Fibroblast of peridontal ligament (primary cell): ENCODE results near the gene SATB1.
"Not testable (repeated sequence)": the region's sequence is repeated elsewhere in the genome, so short reads cannot be mapped to it uniquely, and the experiment has no call there.

Experiments used
- DNase-seq: peaks from one replicate; pipeline ENCODE4 v3.0.0-alpha.2; 2010; ENCODE audit errors: extremely low read depth

The SATB1 gene

GRCh38 chr3:18351823-18352744, 73.1 kb downstream of the SATB1 start:
- DNase-seq: no peak

GRCh38 chr3:18351069-18351628, 74.0 kb downstream of the SATB1 start:
- no peak for DNase-seq

DNA sequence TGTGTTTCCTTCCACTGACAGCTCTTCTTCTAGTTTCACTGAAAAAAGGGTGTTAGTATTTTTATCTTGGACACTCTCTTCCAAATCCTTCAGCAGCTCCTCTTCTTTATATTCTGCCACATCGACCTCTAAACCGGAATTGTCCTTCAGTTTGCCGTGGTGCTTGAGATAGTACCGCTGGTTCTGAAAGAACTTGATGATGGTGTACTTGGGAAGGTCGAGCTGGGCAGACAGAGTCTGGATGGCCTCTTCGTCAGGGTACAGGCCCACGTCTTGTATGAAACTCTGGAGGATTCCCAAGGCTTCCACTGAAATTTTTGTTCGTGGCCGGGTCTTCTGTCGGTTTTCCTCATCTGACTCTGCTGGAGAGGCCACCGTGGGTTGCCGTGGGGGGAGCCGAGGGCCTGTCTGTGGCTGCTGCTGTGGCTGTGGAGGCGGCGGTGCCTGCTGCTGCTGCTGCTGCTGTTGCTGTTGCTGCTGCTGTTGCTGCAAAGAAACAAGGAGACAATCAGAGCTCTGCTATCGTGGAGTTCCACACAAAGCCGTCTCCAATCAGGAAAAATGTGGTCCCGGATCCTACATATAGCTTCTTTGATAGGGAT, 75.8 kb downstream of the SATB1 start:
- DNase-seq: no peak

DNA sequence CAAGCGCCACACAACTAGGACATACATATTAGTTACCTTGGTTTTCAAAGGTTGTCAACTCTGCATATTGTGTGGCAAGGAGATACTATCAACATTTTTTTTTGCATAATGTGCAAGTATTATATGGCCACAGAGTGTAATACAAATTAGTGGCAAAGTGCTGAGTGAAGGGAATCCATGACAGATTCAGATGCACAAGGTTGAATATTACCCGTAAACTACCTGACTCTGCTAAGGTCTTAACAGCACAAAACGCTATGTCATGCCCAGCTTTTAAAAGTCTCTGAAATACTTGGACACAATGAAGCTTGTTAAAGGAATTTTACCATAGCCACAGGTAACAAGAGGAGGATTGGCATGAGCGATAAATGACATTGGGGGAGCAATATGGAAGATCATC, 79.0 kb downstream of the SATB1 start:
- no peak for DNase-seq

- DNase-seq: no peak
Observed at GRCh38 chr3:18345015-18345367, 80.1 kb downstream of the SATB1 start.

DNA sequence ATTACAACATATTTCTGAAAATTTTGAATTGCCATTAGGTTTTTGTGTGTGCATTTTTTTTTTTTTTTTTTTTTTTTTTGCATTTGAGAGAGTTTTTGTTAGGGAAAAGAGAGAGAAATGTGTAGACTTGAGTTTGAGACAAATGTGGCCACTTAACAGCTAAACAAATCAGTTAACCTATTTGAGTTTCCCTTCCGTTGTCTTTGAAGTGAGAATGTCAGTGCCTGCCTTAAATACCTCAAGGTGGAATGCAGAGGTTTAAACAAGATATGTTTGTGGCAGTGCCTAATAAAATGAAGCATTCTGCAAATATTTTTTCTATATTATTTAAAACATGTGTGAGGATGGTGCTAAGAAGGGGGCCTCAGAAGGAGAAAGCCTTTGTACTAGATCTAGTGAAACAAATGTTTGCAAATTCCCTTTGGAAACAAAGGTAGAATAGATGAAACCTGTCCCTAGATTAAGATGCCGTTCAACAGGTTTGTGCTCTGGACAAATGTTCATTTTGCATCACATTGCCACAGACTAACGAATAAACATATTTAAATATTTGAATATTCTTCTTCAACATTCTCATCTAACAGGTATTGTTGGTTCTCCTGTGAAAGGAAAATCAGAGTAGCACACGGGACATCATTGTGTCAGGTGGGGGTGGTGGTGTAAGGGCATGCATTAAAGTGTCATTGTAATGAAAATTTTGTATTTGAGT, 80.7 kb downstream of the SATB1 start:
- no peak for DNase-seq

DNA sequence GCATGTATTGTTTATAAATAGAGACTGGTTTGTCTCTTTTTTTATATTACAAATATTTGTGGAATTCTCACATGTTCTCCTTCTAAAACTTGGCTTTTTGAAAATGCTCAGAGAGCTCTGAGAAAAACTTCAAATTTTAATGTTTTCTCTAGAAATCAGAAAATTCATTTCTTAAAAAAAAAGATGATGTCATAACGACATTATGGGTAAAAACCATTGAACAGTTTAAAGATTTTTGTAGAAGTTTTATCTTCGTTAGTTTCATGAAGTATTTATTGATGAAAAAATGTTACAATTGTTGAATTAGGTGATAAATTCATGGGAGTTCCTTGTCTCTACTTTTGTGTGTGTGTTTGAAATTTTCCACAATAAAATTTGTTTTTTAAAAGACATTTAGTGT, 81.3 kb downstream of the SATB1 start:
- DNase-seq: no peak

GRCh38 chr3:18338827-18339514, 86.2 kb downstream of the SATB1 start:
- DNase-seq: no peak

DNA sequence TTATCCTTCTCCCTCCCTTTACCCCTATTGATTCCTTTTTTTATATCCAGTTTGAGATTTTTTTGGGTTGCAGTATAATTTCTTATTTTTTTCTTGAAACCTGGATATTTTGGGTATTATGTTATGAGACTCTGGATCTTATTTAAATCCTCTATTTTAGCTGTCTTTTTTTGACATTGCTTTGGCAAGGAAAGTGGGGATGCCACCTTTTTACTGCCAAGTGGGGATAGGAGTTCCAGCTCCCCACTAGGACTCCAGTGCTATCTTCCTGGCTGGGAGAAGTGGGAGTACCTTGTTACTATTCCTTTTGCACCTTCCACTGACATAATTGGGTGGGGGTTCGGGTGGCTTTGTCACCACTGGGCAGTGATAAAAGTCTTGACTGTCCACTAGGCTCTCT, 87.9 kb downstream of the SATB1 start:
- no peak for DNase-seq

DNA sequence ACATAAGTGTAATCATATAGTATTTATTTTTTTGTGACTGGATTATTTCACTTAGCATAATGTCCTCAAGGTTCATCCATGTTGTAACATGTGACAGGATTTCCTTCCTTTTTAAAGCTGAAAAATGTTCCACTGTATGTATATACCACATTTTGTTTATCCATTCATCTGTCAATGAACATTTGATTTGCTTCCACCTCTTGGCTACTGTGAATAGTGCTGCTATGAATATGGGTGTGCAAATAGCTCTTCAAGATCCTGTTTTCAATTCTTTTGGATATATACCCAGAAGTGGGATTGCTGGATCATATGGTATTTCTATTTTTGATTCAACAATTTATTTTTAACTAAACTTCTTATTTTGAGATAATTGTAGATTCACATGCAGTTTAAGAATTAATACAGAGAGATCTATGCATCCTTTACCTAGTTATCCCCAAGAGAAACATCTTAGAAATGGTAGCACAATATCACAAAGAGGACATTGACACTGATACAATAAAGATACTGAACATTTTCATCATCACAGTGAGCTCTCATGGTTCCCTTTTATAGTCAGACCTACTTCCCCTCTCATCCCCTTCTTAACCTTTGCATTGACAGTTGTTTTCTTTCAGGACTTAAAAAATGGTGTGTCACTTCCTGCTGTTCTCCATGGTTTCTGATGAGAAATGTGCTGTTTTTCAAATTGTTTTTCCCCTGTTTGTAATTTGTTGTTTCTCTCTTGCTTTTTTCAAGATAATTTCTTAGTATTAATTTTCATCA, 90.1 kb downstream of the SATB1 start:
- DNase-seq: no peak

DNA sequence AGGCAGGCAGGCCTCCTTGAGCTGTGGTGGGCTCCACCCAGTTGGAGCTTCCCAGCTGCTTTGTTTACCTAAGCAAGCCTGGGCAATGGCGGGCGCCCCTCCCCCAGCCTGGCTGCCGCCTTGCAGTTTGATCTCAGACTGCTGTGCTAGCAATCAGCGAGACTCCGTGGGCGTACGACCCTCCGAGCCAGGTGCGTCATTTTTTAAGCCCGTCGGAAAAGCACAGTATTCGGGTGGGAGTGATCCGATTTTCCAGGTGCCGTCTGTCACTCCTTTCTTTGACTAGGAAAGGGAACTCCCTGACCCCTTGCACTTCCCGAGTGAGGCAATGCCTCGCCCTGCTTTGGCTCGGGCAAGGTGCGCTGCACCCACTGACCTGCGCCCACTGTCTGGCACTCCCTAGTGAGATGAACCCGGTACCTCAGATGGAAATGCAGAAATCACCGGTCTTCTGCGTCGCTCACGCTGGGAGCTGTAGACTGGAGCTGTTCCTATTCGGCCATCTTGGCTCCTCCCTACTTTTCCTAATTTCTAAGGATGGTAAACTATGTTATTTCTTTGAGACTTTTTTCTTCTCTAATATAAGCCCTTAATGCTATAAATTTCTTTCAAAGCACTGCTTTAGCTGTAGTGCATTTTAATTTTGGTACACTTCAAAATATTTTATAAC, 94.2 kb downstream of the SATB1 start:
- DNase-seq: not testable (repeated sequence)

- no peak for DNase-seq
Observed at GRCh38 chr3:18308096-18308650, 117.0 kb downstream of the SATB1 start.

- no peak for DNase-seq
Observed at GRCh38 chr3:18307529-18307928, 117.6 kb downstream of the SATB1 start.

DNA sequence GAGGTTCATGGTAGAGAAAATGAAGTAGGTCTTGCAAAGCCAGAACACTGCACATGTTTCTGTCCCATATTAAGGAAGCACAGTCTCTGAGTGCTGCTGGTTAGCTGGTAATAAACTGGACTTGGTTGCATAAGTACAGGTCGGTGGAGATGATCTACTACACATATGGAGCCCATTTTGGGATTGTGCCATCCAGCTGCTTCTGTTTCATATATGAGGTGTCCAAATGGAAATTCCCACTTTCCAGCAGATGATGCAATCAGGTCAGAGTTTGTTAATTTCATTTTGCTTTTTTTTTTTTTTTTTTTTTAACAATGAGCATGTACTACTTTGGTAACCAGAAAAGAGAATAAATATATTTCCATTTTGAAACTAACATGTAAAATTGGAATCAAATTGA, 122.6 kb downstream of the SATB1 start:
- DNase-seq: peak; percentile 66

- peak; percentile 44 for DNase-seq
Observed at GRCh38 chr3:18301781-18302180, 123.4 kb downstream of the SATB1 start.

DNA sequence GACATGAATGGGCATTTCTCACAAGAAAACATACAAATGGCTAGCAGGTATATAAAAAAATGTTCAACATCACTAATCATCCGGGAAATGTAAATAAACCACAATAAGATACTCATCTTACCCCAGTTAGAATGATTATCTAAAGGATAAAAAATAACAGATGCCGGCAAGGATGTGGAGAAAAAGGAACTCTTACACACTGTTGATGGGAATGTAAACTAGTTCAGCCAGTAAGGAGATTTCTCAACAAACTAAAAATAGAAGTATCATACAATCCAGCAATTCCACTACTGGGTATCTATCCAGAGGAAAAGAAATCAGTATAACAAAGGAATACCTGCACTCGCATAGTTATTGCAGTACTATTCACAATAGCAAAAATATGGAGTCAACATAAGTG, 124.2 kb downstream of the SATB1 start:
- peak; percentile 54 for DNase-seq

GRCh38 chr3:18297126-18297525, 128.0 kb downstream of the SATB1 start:
- DNase-seq: no peak
